Measurements from ENCODE around the gene COLEC11.

DNA sequence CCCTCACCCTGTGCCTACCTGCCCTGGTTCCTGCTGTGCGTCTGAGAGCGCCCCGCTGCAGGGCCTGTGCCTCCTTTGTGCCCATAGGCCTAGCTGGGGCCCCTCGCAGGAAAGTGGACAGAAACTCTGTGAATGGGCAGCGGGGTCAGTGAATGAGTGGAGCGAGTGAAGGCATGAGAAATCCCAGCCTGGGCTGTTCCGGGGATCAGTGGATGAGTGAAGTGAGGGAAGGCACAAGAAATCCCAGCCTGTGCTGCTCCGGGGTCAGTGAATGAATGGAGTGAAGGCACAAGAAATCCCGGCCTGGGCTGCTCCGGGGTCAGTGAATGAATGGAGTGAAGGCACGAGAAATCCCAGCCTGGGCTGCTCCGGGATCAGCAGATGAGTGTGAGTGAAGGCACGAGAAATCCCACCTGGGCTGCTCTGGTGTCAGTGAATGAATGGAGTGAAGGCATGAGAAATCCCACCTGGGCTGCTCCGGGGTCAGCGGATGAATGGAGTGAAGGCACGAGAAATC lies 2.0 kb downstream of the COLEC11 start:
- TF ChIP-seq, protein P1, sequence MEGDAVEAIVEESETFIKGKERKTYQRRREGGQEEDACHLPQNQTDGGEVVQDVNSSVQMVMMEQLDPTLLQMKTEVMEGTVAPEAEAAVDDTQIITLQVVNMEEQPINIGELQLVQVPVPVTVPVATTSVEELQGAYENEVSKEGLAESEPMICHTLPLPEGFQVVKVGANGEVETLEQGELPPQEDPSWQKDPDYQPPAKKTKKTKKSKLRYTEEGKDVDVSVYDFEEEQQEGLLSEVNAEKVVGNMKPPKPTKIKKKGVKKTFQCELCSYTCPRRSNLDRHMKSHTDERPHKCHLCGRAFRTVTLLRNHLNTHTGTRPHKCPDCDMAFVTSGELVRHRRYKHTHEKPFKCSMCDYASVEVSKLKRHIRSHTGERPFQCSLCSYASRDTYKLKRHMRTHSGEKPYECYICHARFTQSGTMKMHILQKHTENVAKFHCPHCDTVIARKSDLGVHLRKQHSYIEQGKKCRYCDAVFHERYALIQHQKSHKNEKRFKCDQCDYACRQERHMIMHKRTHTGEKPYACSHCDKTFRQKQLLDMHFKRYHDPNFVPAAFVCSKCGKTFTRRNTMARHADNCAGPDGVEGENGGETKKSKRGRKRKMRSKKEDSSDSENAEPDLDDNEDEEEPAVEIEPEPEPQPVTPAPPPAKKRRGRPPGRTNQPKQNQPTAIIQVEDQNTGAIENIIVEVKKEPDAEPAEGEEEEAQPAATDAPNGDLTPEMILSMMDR (IDR thresholded peaks at IDR 0.05; ENCODE audit: poor library complexity): no peak
- TF ChIP-seq EZH2 (IDR thresholded peaks at IDR 0.05; ENCODE audit: borderline replicate concordance) (no peak), EZH2phosphoT487 (IDR thresholded peaks at IDR 0.05; ENCODE audit: low read depth, severe bottlenecking, unreplicated experiment) (no peak)

Data from hepatocyte (in vitro differentiated cells).